ENCODE measurements around the gene PECR. TPM values are rescaled to one million over a fixed set of nuclear protein-coding genes. Genes with fewer than 3 reads are reported as not detected.

The PECR gene
- total RNA-seq, 2 experiments from 2014 or later, result 9.1 to 10.3 TPM

GRCh38 chr2:216029416-216030129, 52.0 kb downstream of the PECR start:
- Histone ChIP-seq H3K4me3 (ENCODE audit: low read length) (no peak overlapping the region), H3K27ac (ENCODE audit: low read depth in 1 of 2, low read length in 2 of 2) (no peak overlapping the region), H3K36me3 (ENCODE audit: insufficient read depth, low read length) (peaks cover 15% of the 10 kb centered on the region), H3K9me3 (ENCODE audit: control insufficient read depth in 1 of 2, insufficient read depth in 1 of 2, low read length in 2 of 2) (no peaks in the 10 kb centered on the region), H3K27me3 (ENCODE audit: control insufficient read depth in 1 of 2, insufficient read depth in 2 of 2, low read length in 2 of 2) (no peaks in the 10 kb centered on the region), H3K4me1 (ENCODE audit: insufficient read depth, low read length) (peaks cover 5% of the 10 kb centered on the region)
- H3K9me3 Mint-ChIP-seq, result no peaks in the 10 kb centered on the region
- H3K4me3 Mint-ChIP-seq, result no peak overlapping the region
- H3K27ac Mint-ChIP-seq, result no peak overlapping the region
- TF ChIP-seq, protein P1, sequence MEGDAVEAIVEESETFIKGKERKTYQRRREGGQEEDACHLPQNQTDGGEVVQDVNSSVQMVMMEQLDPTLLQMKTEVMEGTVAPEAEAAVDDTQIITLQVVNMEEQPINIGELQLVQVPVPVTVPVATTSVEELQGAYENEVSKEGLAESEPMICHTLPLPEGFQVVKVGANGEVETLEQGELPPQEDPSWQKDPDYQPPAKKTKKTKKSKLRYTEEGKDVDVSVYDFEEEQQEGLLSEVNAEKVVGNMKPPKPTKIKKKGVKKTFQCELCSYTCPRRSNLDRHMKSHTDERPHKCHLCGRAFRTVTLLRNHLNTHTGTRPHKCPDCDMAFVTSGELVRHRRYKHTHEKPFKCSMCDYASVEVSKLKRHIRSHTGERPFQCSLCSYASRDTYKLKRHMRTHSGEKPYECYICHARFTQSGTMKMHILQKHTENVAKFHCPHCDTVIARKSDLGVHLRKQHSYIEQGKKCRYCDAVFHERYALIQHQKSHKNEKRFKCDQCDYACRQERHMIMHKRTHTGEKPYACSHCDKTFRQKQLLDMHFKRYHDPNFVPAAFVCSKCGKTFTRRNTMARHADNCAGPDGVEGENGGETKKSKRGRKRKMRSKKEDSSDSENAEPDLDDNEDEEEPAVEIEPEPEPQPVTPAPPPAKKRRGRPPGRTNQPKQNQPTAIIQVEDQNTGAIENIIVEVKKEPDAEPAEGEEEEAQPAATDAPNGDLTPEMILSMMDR (IDR thresholded peaks at IDR 0.05), result no peak
- H3K36me3 Mint-ChIP-seq (ENCODE audit: low read depth), result peaks cover 22% of the 10 kb centered on the region
- ATAC-seq (ENCODE audit: poor library complexity) (no peak), DNase-seq (no peak)
- intact Hi-C loops (cut with DNase I, micrococcal nuclease), result loop anchor here in 1 of 2 experiments (10.0 kb wide), 1 partner anchor 465 kb away; the partner anchor contains the start of gene RPL37A
- POLR2A ChIA-PET, result no interaction called here
- H3K27me3 Mint-ChIP-seq, result no peaks in the 10 kb centered on the region
- peaks cover 23% of the 10 kb centered on the region for H3K4me1 Mint-ChIP-seq (ENCODE audit: low read depth)
- CTCF ChIA-PET, result no interaction called here

GRCh38 chr2:216024779-216025336, 56.8 kb downstream of the PECR start:
- intact Hi-C loops (cut with DNase I, micrococcal nuclease), result no loop called here
- Histone ChIP-seq H3K27ac (ENCODE audit: low read depth in 1 of 2, low read length in 2 of 2) (no peak overlapping the region), H3K36me3 (ENCODE audit: insufficient read depth, low read length) (peaks cover 9% of the 10 kb centered on the region), H3K4me3 (ENCODE audit: low read length) (no peak overlapping the region), H3K27me3 (ENCODE audit: control insufficient read depth in 1 of 2, insufficient read depth in 2 of 2, low read length in 2 of 2) (no peaks in the 10 kb centered on the region), H3K9me3 (ENCODE audit: control insufficient read depth in 1 of 2, insufficient read depth in 1 of 2, low read length in 2 of 2) (no peaks in the 10 kb centered on the region), H3K4me1 (ENCODE audit: insufficient read depth, low read length) (no peaks in the 10 kb centered on the region)
- ChIA-PET CTCF (interaction anchor here (1.1 kb wide), 1 partner anchor 9 kb away, joined by 5 read pairs; no protein-coding TSS in a partner anchor), POLR2A (no interaction called here)
- no peak for ATAC-seq (ENCODE audit: poor library complexity)
- Mint-ChIP-seq H3K9me3 (no peaks in the 10 kb centered on the region), H3K27ac (no peak overlapping the region), H3K36me3 (ENCODE audit: low read depth) (peaks cover 16% of the 10 kb centered on the region), H3K27me3 (no peaks in the 10 kb centered on the region), H3K4me3 (no peak overlapping the region), H3K4me1 (ENCODE audit: low read depth) (peaks cover 6% of the 10 kb centered on the region)
- TF ChIP-seq, protein P1 (IDR thresholded peaks at IDR 0.05), result no peak
- DNase-seq, result no peak

DNA sequence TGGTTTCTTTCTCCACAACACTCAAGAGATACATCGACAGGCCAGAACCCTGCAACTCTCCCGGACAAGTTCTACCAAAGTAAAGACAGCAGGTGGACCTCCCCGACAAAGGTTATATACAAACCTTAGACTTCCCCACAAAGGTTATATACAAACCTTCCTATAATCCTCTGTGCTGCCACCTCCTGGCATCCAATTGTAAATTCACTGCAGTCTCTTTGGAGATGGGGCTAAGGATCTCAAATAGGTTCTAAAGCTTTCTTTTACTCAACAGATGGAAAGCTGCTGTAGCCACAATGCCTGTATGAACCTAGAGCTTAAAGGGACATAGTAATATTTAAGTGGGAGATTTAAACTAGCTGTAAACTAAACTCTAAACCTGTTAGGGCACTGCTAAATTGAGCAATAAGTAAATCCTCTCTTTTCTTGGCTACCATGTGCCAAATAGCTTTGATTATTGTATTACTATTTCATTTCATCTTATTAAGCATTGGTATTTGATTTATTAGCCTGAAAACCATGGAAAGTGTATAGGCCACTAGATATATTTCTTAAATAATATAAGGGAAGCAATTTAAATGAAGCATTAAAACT, 58.5 kb downstream of the PECR start:
- H3K4me1 ChIP-seq (ENCODE audit: insufficient read depth, low read length), result no peaks in the 10 kb centered on the region
- POLR2A ChIA-PET, result interaction anchor here (1.0 kb wide), 1 partner anchor 73 kb away, joined by 3 read pairs; no protein-coding TSS in a partner anchor
- TF ChIP-seq, protein P1 (IDR thresholded peaks at IDR 0.05), result peak; percentile 70
- no peak overlapping the region for H3K4me3 ChIP-seq (ENCODE audit: low read length)
- H3K27me3 Mint-ChIP-seq, result no peaks in the 10 kb centered on the region
- intact Hi-C loops (cut with DNase I, micrococcal nuclease), result loop anchor here (1.0 to 2.0 kb wide), 2 partner anchors 72 to 73 kb away; no protein-coding TSS in a partner anchor
- H3K4me3 Mint-ChIP-seq, result no peak overlapping the region
- no peak overlapping the region for H3K27ac Mint-ChIP-seq
- H3K36me3 ChIP-seq (ENCODE audit: insufficient read depth, low read length), result peaks cover 4% of the 10 kb centered on the region
- peaks cover 11% of the 10 kb centered on the region for H3K4me1 Mint-ChIP-seq (ENCODE audit: low read depth)
- no peaks in the 10 kb centered on the region for H3K27me3 ChIP-seq (ENCODE audit: control insufficient read depth in 1 of 2, insufficient read depth in 2 of 2, low read length in 2 of 2)
- CTCF ChIA-PET, result interaction anchor here (0.8 to 2.2 kb wide), 3 partner anchors 10 to 73 kb away, joined by 3 to 13 read pairs (median 6); partner anchors contain the start of gene MREG
- ATAC-seq (ENCODE audit: poor library complexity), result peak; percentile 68
- peak in 12 of 14 experiments; percentile 15 to 67 (median 29) for DNase-seq
- no peaks in the 10 kb centered on the region for H3K9me3 ChIP-seq (ENCODE audit: control insufficient read depth in 1 of 2, insufficient read depth in 1 of 2, low read length in 2 of 2)
- no peaks in the 10 kb centered on the region for H3K9me3 Mint-ChIP-seq
- peaks cover 8% of the 10 kb centered on the region for H3K36me3 Mint-ChIP-seq (ENCODE audit: low read depth)
- H3K27ac ChIP-seq (ENCODE audit: low read depth in 1 of 2, low read length in 2 of 2), result no peak overlapping the region

Measured in CD4-positive, alpha-beta T cell (primary cell).